ENCODE data around the gene RPS3A.
"Not testable (repeated sequence)": the region's sequence is repeated elsewhere in the genome, so short reads cannot be mapped to it uniquely, and the experiment has no call there.

RPS3A gene

GRCh38 chr4:151114986-151115385, 15.6 kb downstream of the RPS3A start:
- Histone ChIP-seq H3K27me3 (ENCODE audit: low read depth, low read length) (no peaks in the 10 kb centered on the region), H3K9me3 (ENCODE audit: control insufficient read depth in 1 of 2, low read length in 2 of 2) (no peaks in the 10 kb centered on the region), H3K36me3 (ENCODE audit: control insufficient read depth in 1 of 2, insufficient read depth in 2 of 2, low read length in 2 of 2) (peaks cover 11 to 19% of the 10 kb centered on the region in 2 donors), H3K4me3 (ENCODE audit: low read depth in 1 of 2, low read length in 2 of 2) (no peak overlapping the region), H3K27ac (ENCODE audit: low read length) (peak overlapping the region; percentile 42), H3K4me1 (ENCODE audit: control insufficient read depth in 1 of 2, insufficient read depth in 2 of 2, low read length in 2 of 2) (peaks cover 0 to 7% of the 10 kb centered on the region in 2 donors)

DNA sequence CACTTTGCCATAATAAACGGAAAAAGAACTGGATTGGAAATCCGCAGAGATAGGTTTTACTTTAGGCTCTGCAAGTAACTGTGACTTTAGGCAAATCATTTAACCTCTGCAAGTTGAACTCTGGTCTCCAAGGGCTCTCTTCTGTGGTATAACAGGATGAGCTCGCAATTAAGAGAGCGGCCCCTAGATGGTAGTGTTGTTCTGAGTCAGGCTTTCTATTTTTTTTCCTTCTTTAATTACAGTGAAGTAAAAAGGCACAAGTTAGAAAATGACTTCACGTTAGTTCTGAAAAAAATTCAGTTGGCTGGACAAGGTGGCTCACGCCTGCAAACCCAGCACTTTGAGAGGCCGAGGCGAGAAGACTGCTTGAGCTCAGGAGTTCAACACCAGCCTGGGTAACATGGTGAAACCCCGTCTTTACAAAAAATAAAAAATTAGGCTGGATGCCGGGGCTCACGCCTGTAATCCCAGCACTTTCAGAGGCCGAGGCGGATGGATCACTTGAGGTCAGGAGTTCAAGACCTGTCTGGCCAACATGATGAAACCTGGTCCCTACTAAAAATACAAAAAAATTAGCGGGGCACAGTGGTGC, 18.0 kb downstream of the RPS3A start:
- Histone ChIP-seq H3K27me3 (ENCODE audit: low read depth, low read length) (no peaks in the 10 kb centered on the region), H3K36me3 (ENCODE audit: control insufficient read depth in 1 of 2, insufficient read depth in 2 of 2, low read length in 2 of 2) (peaks cover 14 to 32% of the 10 kb centered on the region in 2 donors), H3K4me3 (ENCODE audit: low read depth in 1 of 2, low read length in 2 of 2) (no peak overlapping the region), H3K4me1 (ENCODE audit: control insufficient read depth in 1 of 2, insufficient read depth in 2 of 2, low read length in 2 of 2) (peaks cover 0 to 7% of the 10 kb centered on the region in 2 donors), H3K9me3 (ENCODE audit: control insufficient read depth in 1 of 2, low read length in 2 of 2) (no peaks in the 10 kb centered on the region), H3K27ac (ENCODE audit: low read length) (no peak overlapping the region)

DNA sequence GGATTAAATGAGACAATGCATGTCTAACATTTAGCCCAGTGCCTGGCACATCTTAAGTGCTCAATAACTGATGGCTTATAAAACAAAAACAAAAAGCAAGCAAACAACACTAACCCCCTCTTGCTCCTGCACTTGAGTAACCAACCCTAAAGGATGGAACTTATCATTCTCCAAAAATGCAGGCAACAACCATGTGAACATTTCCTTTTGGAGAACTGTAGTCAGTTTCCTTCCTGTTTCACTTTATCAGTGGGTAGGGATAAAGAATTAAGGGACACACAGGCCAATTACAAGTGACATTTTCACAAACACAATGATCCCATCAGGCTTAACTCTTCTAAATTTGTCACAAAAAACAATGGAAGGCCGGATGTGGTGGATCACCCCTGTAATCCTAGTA, 30.4 kb downstream of the RPS3A start:
- Histone ChIP-seq H3K27me3 (ENCODE audit: low read depth, low read length) (no peaks in the 10 kb centered on the region), H3K27ac (ENCODE audit: low read length) (no peak overlapping the region), H3K36me3 (ENCODE audit: control insufficient read depth in 1 of 2, insufficient read depth in 2 of 2, low read length in 2 of 2) (peaks cover 30 to 56% of the 10 kb centered on the region in 2 donors), H3K4me1 (ENCODE audit: control insufficient read depth in 1 of 2, insufficient read depth in 2 of 2, low read length in 2 of 2) (no peaks in the 10 kb centered on the region), H3K9me3 (ENCODE audit: control insufficient read depth in 1 of 2, low read length in 2 of 2) (no peaks in the 10 kb centered on the region), H3K4me3 (ENCODE audit: low read depth in 1 of 2, low read length in 2 of 2) (no peak overlapping the region)

GRCh38 chr4:151133311-151133710, 33.9 kb downstream of the RPS3A start:
- no peak overlapping the region for H3K27ac ChIP-seq (ENCODE audit: low read length)
- peaks cover 21 to 50% of the 10 kb centered on the region in 2 donors for H3K36me3 ChIP-seq (ENCODE audit: control insufficient read depth in 1 of 2, insufficient read depth in 2 of 2, low read length in 2 of 2)
- H3K9me3 ChIP-seq (ENCODE audit: control insufficient read depth in 1 of 2, low read length in 2 of 2), result no peaks in the 10 kb centered on the region
- no peaks in the 10 kb centered on the region for H3K4me1 ChIP-seq (ENCODE audit: control insufficient read depth in 1 of 2, insufficient read depth in 2 of 2, low read length in 2 of 2)
- H3K4me3 ChIP-seq (ENCODE audit: low read depth in 1 of 2, low read length in 2 of 2), result no peak overlapping the region
- H3K27me3 ChIP-seq (ENCODE audit: low read depth, low read length), result no peaks in the 10 kb centered on the region

DNA sequence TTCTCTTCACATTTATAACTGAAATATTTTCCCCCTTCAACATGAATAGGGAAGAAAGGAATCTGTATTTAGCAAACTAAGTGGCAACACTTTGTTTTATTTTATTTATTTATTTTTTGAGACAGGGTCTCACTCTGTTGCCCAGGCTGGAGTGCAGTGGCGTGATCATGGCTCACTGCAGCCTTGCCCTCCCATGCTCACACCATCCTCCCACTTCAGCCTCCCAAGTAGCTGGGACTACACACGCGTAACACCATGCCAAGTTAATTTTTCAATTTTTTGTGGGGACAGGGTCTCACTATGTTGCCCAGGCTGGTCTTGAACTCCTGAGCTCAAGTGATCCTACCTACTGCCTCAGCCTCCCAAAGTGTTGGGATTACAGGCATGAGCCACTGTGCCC, 36.6 kb downstream of the RPS3A start:
- not testable (repeated sequence) for H3K27me3 ChIP-seq (ENCODE audit: low read depth, low read length); H3K9me3 ChIP-seq (ENCODE audit: control insufficient read depth in 1 of 2, low read length in 2 of 2); H3K27ac ChIP-seq (ENCODE audit: low read length); H3K4me3 ChIP-seq (ENCODE audit: low read depth in 1 of 2, low read length in 2 of 2); H3K4me1 ChIP-seq (ENCODE audit: control insufficient read depth in 1 of 2, insufficient read depth in 2 of 2, low read length in 2 of 2)
- peaks cover 29 to 48% of the 10 kb centered on the region in 2 donors for H3K36me3 ChIP-seq (ENCODE audit: control insufficient read depth in 1 of 2, insufficient read depth in 2 of 2, low read length in 2 of 2)

- Histone ChIP-seq H3K27ac (ENCODE audit: low read length) (no peak overlapping the region), H3K9me3 (ENCODE audit: control insufficient read depth in 1 of 2, low read length in 2 of 2) (no peaks in the 10 kb centered on the region), H3K36me3 (ENCODE audit: control insufficient read depth in 1 of 2, insufficient read depth in 2 of 2, low read length in 2 of 2) (peaks cover 39 to 47% of the 10 kb centered on the region in 2 donors), H3K4me3 (ENCODE audit: low read depth in 1 of 2, low read length in 2 of 2) (no peak overlapping the region), H3K27me3 (ENCODE audit: low read depth, low read length) (no peaks in the 10 kb centered on the region), H3K4me1 (ENCODE audit: control insufficient read depth in 1 of 2, insufficient read depth in 2 of 2, low read length in 2 of 2) (no peaks in the 10 kb centered on the region)
Measured at GRCh38 chr4:151139814-151140213, 40.4 kb downstream of the RPS3A start.

DNA sequence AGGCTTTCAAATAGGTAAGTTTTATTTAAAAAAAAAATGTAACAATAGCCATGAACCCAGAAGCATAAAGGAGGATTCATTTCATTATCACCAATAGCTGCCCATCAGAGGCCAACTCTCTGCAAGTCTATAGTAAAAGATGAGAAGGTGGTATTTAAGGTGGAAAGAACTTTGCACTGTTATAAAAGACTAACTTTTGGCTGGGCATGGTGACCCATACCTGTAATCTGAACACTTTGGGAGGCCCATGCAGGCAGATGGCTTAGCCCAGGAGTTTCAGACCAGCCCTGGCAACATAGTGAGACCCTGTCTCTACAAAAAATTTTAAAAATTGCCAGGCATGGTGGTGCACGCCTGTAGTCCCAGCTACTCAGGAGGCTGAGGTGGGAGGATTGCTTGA, 43.3 kb downstream of the RPS3A start:
- H3K27ac ChIP-seq (ENCODE audit: low read length), result no peak overlapping the region
- no peak overlapping the region for H3K4me3 ChIP-seq (ENCODE audit: low read depth in 1 of 2, low read length in 2 of 2)
- no peaks in the 10 kb centered on the region for H3K27me3 ChIP-seq (ENCODE audit: low read depth, low read length)
- no peaks in the 10 kb centered on the region for H3K9me3 ChIP-seq (ENCODE audit: control insufficient read depth in 1 of 2, low read length in 2 of 2)
- peaks cover 37 to 42% of the 10 kb centered on the region in 2 donors for H3K36me3 ChIP-seq (ENCODE audit: control insufficient read depth in 1 of 2, insufficient read depth in 2 of 2, low read length in 2 of 2)
- no peaks in the 10 kb centered on the region for H3K4me1 ChIP-seq (ENCODE audit: control insufficient read depth in 1 of 2, insufficient read depth in 2 of 2, low read length in 2 of 2)

- H3K27ac ChIP-seq (ENCODE audit: low read length), result no peak overlapping the region
- no peaks in the 10 kb centered on the region for H3K9me3 ChIP-seq (ENCODE audit: control insufficient read depth in 1 of 2, low read length in 2 of 2)
- no peaks in the 10 kb centered on the region for H3K27me3 ChIP-seq (ENCODE audit: low read depth, low read length)
- H3K36me3 ChIP-seq (ENCODE audit: control insufficient read depth in 1 of 2, insufficient read depth in 2 of 2, low read length in 2 of 2), result peaks cover 41 to 45% of the 10 kb centered on the region in 2 donors
- no peaks in the 10 kb centered on the region for H3K4me1 ChIP-seq (ENCODE audit: control insufficient read depth in 1 of 2, insufficient read depth in 2 of 2, low read length in 2 of 2)
- H3K4me3 ChIP-seq (ENCODE audit: low read depth in 1 of 2, low read length in 2 of 2), result no peak overlapping the region
Measured at GRCh38 chr4:151143162-151143561, 43.7 kb downstream of the RPS3A start.

- H3K9me3 ChIP-seq (ENCODE audit: control insufficient read depth in 1 of 2, low read length in 2 of 2), result no peaks in the 10 kb centered on the region
Measured at GRCh38 chr4:151143811-151144210, 44.4 kb downstream of the RPS3A start.

GRCh38 chr4:151144329-151145072, 45.1 kb downstream of the RPS3A start:
- Histone ChIP-seq H3K4me3 (ENCODE audit: low read depth in 1 of 2, low read length in 2 of 2) (no peak overlapping the region), H3K9me3 (ENCODE audit: control insufficient read depth in 1 of 2, low read length in 2 of 2) (no peaks in the 10 kb centered on the region), H3K4me1 (ENCODE audit: control insufficient read depth in 1 of 2, insufficient read depth in 2 of 2, low read length in 2 of 2) (no peaks in the 10 kb centered on the region), H3K27ac (ENCODE audit: low read length) (no peak overlapping the region), H3K36me3 (ENCODE audit: control insufficient read depth in 1 of 2, insufficient read depth in 2 of 2, low read length in 2 of 2) (peaks cover 46 to 49% of the 10 kb centered on the region in 2 donors), H3K27me3 (ENCODE audit: low read depth, low read length) (no peaks in the 10 kb centered on the region)

More at GRCh38 chr4:151143811-151144210, 44.4 kb downstream of the RPS3A start:
- peaks cover 44 to 49% of the 10 kb centered on the region in 2 donors for H3K36me3 ChIP-seq (ENCODE audit: control insufficient read depth in 1 of 2, insufficient read depth in 2 of 2, low read length in 2 of 2)
- no peaks in the 10 kb centered on the region for H3K27me3 ChIP-seq (ENCODE audit: low read depth, low read length)
- no peak overlapping the region for H3K27ac ChIP-seq (ENCODE audit: low read length)
- H3K4me1 ChIP-seq (ENCODE audit: control insufficient read depth in 1 of 2, insufficient read depth in 2 of 2, low read length in 2 of 2), result no peaks in the 10 kb centered on the region
- H3K4me3 ChIP-seq (ENCODE audit: low read depth in 1 of 2, low read length in 2 of 2), result no peak overlapping the region

- H3K36me3 ChIP-seq (ENCODE audit: control insufficient read depth in 1 of 2, insufficient read depth in 2 of 2, low read length in 2 of 2), result peaks cover 34 to 41% of the 10 kb centered on the region in 2 donors
- peaks cover 0 to 2% of the 10 kb centered on the region in 2 donors for H3K4me1 ChIP-seq (ENCODE audit: control insufficient read depth in 1 of 2, insufficient read depth in 2 of 2, low read length in 2 of 2)
- H3K4me3 ChIP-seq (ENCODE audit: low read depth in 1 of 2, low read length in 2 of 2), result no peak overlapping the region
- no peaks in the 10 kb centered on the region for H3K9me3 ChIP-seq (ENCODE audit: control insufficient read depth in 1 of 2, low read length in 2 of 2)
- H3K27ac ChIP-seq (ENCODE audit: low read length), result no peak overlapping the region
- H3K27me3 ChIP-seq (ENCODE audit: low read depth, low read length), result no peaks in the 10 kb centered on the region
Measured at GRCh38 chr4:151147000-151147399, 47.6 kb downstream of the RPS3A start.

Measured in muscle layer of duodenum (tissue), 2 donors.